HPDE6-E6E7 (cell line): Measurements from ENCODE around the gene SOCS6.

Experiments
- DNase-seq: peaks from one replicate; pipeline ENCODE4 v3.0.0; 2011; ENCODE audit warnings: missing footprints; ENCODE audit errors: extremely low spot score

SOCS6 gene

GRCh38 chr18:70289351-70290312 is 787 bp downstream of the SOCS6 start:
- DNase-seq = no peak

- no peak for DNase-seq
Measured at GRCh38 chr18:70290482-70291294, 1.8 kb downstream of the SOCS6 start.

GRCh38 chr18:70291295-70291574 is 2.4 kb downstream of the SOCS6 start:
- no peak for DNase-seq

- no peak for DNase-seq
Measured at GRCh38 chr18:70292628-70293027, 3.8 kb downstream of the SOCS6 start.

- no peak for DNase-seq
Measured at GRCh38 chr18:70293166-70293565, 4.3 kb downstream of the SOCS6 start.

- no peak for DNase-seq
Measured at GRCh38 chr18:70294471-70295191, 5.8 kb downstream of the SOCS6 start.

GRCh38 chr18:70295192-70296188 is 6.6 kb downstream of the SOCS6 start:
- DNase-seq = no peak

GRCh38 chr18:70296289-70296688 is 7.4 kb downstream of the SOCS6 start:
- DNase-seq = no peak

- no peak for DNase-seq
Measured at GRCh38 chr18:70296781-70297180, 7.9 kb downstream of the SOCS6 start.

- no peak for DNase-seq
Measured at GRCh38 chr18:70299393-70299792, 10.5 kb downstream of the SOCS6 start.

GRCh38 chr18:70301667-70302066 is 12.8 kb downstream of the SOCS6 start:
- no peak for DNase-seq

- DNase-seq = no peak
Measured at GRCh38 chr18:70308555-70309294, 19.9 kb downstream of the SOCS6 start.

GRCh38 chr18:70310560-70311320 is 21.9 kb downstream of the SOCS6 start:
- DNase-seq = no peak

- no peak for DNase-seq
Measured at GRCh38 chr18:70311726-70312125, 22.9 kb downstream of the SOCS6 start.

- DNase-seq = no peak
Measured at GRCh38 chr18:70313640-70314039, 24.8 kb downstream of the SOCS6 start.

- no peak for DNase-seq
Measured at GRCh38 chr18:70314151-70314782, 25.4 kb downstream of the SOCS6 start.

GRCh38 chr18:70319187-70319586 is 30.3 kb downstream of the SOCS6 start:
- DNase-seq = no peak

- DNase-seq = no peak
Measured at GRCh38 chr18:70321616-70322015, 32.8 kb downstream of the SOCS6 start.

- no peak for DNase-seq
Measured at GRCh38 chr18:70322385-70322784, 33.5 kb downstream of the SOCS6 start.
